KMS-11 (cell line): ENCODE results near the gene ITPR1.

Experiments used
- H2AFZ ChIP-seq: fragments of 200-600 bp; sonication (generic); 2 replicates; pipeline ENCODE4 v1.6.1; 2016; ENCODE audit warnings: antibody characterized with exemption, mixed run types, low read depth
- H3K27ac ChIP-seq: fragments of 200-600 bp; sonication (generic); 2 replicates; pipeline ENCODE4 v1.6.1; 2016; ENCODE audit warnings: mild to moderate bottlenecking, mixed run types
- H3K27me3 ChIP-seq: fragments of 200-600 bp; sonication (generic); 2 replicates; pipeline ENCODE4 v1.6.1; 2017; ENCODE audit warnings: mild to moderate bottlenecking, low read depth, mixed run types, moderate library complexity; ENCODE audit not compliant: insufficient read depth
- H3K36me3 ChIP-seq: fragments of 200-600 bp; sonication (generic); 2 replicates; pipeline ENCODE4 v1.6.1; 2017; ENCODE audit warnings: mild to moderate bottlenecking, mixed run types; ENCODE audit not compliant: insufficient read depth
- H3K4me1 ChIP-seq: fragments of 200-600 bp; sonication (generic); 2 replicates; pipeline ENCODE4 v1.6.1; 2016; ENCODE audit warnings: mild to moderate bottlenecking, low read depth, mixed run types; ENCODE audit not compliant: poor library complexity, severe bottlenecking
- H3K4me2 ChIP-seq: fragments of 200-600 bp; sonication (generic); 2 replicates; pipeline ENCODE4 v1.7.0; 2016; ENCODE audit warnings: mild to moderate bottlenecking, mixed run types
- H3K4me3 ChIP-seq: fragments of 200-600 bp; sonication (generic); IDR thresholded peaks from 2 replicates; pipeline ENCODE4 v1.6.1; 2017; ENCODE audit warnings: low read depth, low read length, mixed read lengths; ENCODE audit not compliant: insufficient read depth
- H3K79me2 ChIP-seq: fragments of 200-600 bp; sonication (generic); 2 replicates; pipeline ENCODE4 v1.6.1; 2016; ENCODE audit warnings: low read depth, mixed run types; ENCODE audit not compliant: insufficient read depth
- H3K9ac ChIP-seq: fragments of 200-600 bp; sonication (generic); 2 replicates; pipeline ENCODE4 v1.6.1; 2016; ENCODE audit warnings: mild to moderate bottlenecking, mixed run types
- H4K20me1 ChIP-seq: fragments of 200-600 bp; sonication (generic); 2 replicates; pipeline ENCODE4 v1.6.1; 2016; ENCODE audit warnings: mild to moderate bottlenecking, mixed run types; ENCODE audit not compliant: insufficient read depth
- TF ChIP-seq, protein P1 (sequence below): fragments of 200-600 bp; sonication (generic); conservative IDR thresholded peaks from 2 replicates; pipeline ENCODE4 v1.6.1; 2017; ENCODE audit warnings: low read depth, mild to moderate bottlenecking, antibody characterized with exemption, low read length, moderate library complexity, mixed read lengths

The ITPR1 gene

DNA sequence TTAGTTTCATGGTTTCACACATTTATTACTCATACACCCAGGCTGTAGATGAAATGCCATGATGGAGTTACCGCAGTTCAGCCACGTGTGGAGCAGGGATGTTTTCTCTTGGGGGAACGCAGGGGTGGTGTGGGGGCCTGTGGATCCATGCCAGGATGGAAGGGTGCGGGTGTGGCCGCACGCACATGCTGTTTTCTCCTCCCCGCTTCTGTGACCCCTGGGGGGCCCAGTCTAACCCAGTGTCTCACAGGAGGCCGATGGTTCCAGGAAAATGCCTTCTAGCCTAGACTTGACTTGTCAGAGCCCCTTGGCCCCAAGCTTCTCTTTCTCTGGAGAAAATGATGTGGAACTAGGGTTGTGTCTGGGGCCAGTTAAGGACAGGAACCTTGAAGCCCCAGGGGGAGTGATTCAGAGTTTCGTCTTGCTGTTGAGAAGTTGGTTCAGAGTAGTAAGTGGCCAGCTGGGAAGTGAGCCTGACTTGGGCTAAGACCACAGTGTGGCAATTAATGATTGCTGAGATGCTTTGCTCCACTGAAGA lies 245.7 kb downstream of the ITPR1 start:
- Histone ChIP-seq H3K27ac (no peak overlapping the region), H3K9ac (no peak overlapping the region), H3K4me1 (no peaks in the 10 kb centered on the region), H3K27me3 (no peaks in the 10 kb centered on the region), H2AFZ (no peak overlapping the region), H3K79me2 (no peaks in the 10 kb centered on the region), H3K4me2 (no peak overlapping the region), H3K36me3 (no peaks in the 10 kb centered on the region), H4K20me1 (no peaks in the 10 kb centered on the region), H3K4me3 (no peak overlapping the region)
- TF ChIP-seq, protein P1, sequence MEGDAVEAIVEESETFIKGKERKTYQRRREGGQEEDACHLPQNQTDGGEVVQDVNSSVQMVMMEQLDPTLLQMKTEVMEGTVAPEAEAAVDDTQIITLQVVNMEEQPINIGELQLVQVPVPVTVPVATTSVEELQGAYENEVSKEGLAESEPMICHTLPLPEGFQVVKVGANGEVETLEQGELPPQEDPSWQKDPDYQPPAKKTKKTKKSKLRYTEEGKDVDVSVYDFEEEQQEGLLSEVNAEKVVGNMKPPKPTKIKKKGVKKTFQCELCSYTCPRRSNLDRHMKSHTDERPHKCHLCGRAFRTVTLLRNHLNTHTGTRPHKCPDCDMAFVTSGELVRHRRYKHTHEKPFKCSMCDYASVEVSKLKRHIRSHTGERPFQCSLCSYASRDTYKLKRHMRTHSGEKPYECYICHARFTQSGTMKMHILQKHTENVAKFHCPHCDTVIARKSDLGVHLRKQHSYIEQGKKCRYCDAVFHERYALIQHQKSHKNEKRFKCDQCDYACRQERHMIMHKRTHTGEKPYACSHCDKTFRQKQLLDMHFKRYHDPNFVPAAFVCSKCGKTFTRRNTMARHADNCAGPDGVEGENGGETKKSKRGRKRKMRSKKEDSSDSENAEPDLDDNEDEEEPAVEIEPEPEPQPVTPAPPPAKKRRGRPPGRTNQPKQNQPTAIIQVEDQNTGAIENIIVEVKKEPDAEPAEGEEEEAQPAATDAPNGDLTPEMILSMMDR = no peak

DNA sequence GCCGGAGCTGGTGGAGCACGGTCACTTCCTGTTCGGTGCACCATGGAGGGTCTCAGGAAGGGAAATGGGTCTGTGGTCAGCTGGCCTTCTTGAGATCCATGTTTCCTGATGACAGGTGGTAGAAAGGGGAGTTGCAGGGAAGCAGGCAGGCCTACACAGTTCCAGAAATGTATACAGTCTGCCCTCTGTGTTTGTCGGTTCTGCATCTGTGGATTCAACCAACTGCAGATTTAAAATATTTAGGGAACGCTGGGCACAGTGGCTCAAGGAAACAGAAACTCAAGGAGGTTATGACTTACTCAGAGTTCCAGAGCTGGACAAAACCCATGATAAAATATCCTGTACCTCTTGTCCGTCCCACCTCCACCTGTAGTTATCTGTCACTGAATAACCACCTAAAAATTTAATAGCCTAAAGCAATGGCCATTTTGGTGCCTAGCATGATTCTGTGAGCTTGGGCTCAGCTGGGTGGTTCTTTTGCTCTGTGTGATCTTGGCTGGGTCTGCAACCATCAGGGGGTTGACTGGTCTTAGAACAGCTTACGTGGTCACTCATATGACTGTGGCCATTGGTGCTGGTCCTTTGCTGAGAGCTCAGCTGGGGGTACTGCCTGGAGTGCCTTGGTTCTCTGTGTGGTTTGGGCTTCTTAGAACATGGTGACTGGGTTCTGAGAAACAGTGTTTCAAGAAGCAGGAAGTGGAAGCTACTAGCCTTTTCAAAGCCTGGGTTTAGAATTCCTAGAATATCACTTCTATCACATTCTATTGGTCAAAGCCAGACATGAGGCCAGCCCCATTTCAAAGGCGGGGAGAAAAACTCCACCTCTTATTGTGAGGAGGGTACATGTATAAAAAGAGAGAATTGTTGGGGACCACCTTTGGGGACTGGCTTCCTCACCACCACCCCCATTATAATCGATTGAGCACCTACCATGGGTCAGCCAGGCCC lies 246.4 kb downstream of the ITPR1 start:
- Histone ChIP-seq H3K79me2 (no peaks in the 10 kb centered on the region), H3K27ac (no peak overlapping the region), H3K4me2 (no peak overlapping the region), H3K27me3 (no peaks in the 10 kb centered on the region), H3K9ac (no peak overlapping the region), H4K20me1 (no peaks in the 10 kb centered on the region), H3K36me3 (no peaks in the 10 kb centered on the region), H3K4me1 (no peaks in the 10 kb centered on the region), H3K4me3 (no peak overlapping the region), H2AFZ (no peak overlapping the region)
- TF ChIP-seq, protein P1 = no peak

DNA sequence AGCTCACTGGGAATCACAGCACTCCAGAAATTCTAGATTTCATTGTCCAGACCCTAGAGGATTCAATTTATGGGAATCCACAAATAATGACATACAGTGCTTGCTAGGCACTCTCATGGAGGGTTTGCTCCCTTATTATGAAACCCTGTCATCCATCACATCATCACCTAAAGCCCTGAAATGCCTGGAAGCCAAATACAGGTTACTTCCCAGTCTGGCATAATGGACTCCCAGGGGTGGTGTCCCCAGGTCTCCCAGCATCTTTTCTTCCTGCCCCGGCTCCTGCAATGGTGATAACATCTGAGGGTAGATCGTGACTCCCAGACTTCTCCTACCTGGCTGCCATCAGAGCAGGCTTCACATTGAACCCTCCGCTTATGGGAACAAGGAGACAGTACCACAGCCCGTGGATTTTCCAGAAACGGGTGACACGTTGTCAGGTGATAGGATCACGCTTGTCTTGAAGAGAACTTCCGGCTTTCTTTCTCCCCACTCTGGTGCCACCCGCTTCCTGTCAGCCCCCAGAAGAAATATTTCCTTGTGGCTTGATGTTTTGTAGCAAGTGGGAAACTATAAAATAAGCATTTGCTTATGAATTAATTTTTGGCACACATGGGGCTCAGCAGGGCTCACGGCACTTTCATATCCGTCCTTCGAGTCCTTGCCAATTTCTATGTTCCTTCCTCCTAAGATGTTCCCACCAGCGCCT lies 247.4 kb downstream of the ITPR1 start:
- Histone ChIP-seq H3K4me2 (no peak overlapping the region), H3K27ac (no peak overlapping the region), H3K9ac (no peak overlapping the region), H3K36me3 (no peaks in the 10 kb centered on the region), H3K27me3 (no peaks in the 10 kb centered on the region), H2AFZ (no peak overlapping the region), H3K4me1 (no peaks in the 10 kb centered on the region), H4K20me1 (no peaks in the 10 kb centered on the region), H3K4me3 (no peak overlapping the region), H3K79me2 (no peaks in the 10 kb centered on the region)
- TF ChIP-seq, protein P1 = no peak

DNA sequence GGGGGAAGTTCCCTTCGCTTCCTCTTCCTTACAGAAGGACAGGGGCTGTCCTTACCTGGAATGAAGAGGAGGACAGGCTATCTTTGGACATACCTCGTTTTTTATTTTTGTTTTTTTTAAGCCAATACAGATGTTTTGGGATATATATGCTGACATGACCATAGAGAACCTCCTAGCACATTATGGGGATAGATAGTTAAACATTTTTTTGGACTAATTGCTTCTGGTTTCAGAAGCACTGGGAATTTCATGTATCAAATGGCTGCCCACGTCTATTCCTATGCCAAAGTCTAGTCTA lies 247.9 kb downstream of the ITPR1 start:
- no peaks in the 10 kb centered on the region for H3K79me2 ChIP-seq
- H3K27ac ChIP-seq = no peak overlapping the region
- H3K4me3 ChIP-seq = no peak overlapping the region
- TF ChIP-seq, protein P1 = no peak
- H3K9ac ChIP-seq = no peak overlapping the region
- no peaks in the 10 kb centered on the region for H3K27me3 ChIP-seq
- H3K36me3 ChIP-seq = no peaks in the 10 kb centered on the region
- H2AFZ ChIP-seq = no peak overlapping the region
- no peaks in the 10 kb centered on the region for H4K20me1 ChIP-seq
- H3K4me1 ChIP-seq = no peaks in the 10 kb centered on the region
- H3K4me2 ChIP-seq = no peak overlapping the region
